HG03097 (cell line): Measurements from ENCODE around the gene CDC16.
"Not testable (repeated sequence)": the region's sequence is repeated elsewhere in the genome, so short reads cannot be mapped to it uniquely, and the experiment has no call there.

ENCODE experiments used
- ATAC-seq: cut with Tn5 transposase; IDR thresholded peaks from one replicate; pipeline ENCODE4 v1.9.1; 2021; ENCODE audit not compliant: unreplicated experiment, low FRiP score

Gene CDC16

DNA sequence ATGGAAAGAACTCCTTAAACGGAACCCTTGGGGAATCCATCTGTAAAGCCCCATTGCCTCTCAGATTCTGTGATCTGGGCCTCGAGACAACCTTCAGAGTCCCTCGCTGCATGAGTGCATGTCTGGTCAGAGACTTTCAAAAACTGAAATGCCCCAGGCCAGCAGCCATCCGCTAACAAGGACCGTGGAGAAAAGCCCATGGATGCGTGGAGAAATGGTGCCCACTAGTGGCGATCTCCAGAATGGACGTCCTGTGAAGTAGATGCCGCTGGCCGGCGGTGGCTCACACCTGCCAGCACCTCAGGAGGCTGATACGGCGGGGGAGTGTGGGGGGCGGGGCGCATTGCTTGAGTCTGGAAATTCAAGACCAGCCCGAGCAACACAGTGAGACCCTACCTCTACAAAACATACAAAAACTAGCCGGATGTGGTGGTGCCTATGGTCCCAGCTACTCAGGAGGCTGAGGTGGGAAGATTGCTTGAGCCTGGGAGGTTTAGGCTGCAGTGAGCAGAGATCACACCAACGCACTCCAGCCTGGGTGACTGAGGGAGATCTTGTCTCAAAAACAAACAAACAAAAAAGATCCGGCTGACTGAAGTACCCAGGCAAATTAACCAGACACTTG lies 7.9 kb upstream of the CDC16 start:
- ATAC-seq = peak; percentile 65

DNA sequence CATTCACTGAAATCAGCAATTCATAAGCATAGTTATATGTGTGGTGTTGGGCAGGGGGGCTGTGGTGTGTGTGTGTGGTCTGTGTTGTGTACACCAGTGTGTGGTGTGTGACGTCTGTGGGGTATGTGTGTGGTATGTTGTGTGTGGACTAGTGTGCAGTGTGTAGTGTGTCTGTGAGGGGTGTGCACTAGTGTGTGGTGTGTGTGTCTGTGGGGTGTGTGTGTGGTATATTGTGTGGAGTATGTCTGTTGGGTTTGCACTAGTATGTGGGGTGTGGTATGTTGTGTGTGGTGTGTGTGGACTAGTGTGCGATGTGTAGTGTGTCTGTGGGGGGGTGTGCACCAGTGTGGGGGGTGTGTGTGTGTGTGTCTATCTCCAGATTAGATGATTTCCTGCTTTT lies 7.2 kb upstream of the CDC16 start:
- no peak for ATAC-seq

DNA sequence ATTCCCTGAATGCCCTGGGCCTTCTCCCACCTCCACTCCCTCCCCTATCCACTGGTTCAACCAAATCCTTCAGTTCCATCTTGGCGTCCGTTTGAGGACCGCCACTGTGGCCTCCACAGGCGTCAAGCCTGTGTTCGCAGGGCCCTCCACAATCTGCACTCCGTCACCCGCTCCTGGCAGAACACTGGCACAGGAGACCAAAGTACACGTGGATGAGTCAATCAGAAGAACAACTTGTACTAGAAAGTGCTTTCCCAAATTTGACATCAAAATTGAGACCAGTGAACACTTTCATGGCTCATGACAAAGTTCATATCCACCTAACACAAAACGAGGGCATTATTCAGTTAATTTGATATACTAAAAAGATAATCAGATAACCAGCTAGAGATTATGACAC lies 6.5 kb upstream of the CDC16 start:
- no peak for ATAC-seq

DNA sequence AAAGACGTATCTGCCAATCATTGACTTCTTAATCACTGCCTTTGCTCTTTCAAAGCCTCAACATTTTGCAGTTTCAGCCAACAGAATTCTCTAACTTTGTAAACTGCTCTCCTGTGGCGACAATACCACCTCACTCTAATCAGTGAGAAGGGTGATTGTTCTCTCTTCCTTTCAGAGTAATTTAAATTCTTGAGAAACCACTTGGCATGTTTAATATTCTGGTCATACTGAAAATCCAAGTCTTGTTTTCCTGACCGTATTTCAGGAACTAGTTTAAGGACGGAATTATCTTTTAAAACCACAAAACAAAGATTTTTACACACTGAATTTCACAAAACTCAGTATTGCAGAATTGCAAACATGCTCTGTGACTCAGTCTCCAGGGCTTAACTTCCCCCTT lies 5.2 kb upstream of the CDC16 start:
- no peak for ATAC-seq

DNA sequence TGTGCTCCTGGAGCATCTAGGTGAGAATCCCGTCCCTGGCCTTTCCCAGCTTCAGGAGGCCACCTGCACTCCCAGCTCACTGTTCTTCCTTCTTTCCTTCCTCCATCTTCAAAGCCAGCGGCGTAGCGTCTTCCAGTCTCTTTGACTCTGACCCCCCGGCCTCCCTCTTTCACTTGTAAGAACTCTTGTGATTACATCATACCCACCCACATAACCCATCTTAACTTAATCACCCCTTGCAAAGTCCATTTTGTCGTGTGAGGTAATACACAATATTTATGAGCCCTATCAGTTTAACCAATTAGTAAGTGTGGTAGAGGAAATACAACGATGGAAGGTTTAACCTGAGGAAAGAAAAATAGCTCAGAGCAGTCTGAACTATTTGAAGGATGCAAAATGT lies 4.6 kb upstream of the CDC16 start:
- ATAC-seq = no peak

DNA sequence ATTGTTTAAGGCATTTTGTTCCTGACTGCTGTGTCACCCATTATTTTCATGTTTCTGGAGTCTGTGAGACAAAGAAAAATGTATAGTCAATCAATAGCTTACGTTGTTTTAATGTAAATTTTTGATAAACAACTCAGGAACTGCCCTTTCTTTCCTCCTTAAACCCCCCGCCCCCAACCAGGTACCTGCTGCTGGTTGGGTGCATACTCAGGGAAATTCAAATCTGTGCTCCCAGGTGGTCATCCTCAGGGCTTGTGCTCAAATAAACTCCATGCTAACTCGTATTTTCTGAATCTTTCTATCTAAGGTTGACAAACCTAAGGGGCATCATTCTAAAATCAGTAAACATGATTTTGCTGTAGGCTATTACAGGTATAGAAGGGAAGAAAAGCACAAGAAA lies 4.1 kb upstream of the CDC16 start:
- no peak for ATAC-seq

DNA sequence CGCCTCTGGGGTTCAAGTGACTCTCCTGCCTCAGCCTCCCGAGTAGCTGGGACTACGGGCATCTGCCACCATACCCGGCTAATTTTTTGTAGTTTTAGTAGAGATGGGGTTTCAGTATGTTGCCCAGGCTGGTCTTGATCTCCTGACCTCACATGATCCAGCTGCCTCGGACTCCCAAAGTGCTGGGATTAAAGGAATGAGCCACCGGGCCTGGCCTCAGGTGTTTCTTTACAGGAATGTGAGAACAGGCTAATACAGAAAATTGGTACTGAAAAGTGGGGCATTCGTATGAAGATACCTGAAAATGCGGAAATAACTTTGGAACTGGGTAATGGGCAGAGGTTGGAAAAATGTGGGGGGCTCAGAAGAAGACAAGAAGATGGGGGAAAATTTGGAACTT lies 2.8 kb upstream of the CDC16 start:
- no peak for ATAC-seq

DNA sequence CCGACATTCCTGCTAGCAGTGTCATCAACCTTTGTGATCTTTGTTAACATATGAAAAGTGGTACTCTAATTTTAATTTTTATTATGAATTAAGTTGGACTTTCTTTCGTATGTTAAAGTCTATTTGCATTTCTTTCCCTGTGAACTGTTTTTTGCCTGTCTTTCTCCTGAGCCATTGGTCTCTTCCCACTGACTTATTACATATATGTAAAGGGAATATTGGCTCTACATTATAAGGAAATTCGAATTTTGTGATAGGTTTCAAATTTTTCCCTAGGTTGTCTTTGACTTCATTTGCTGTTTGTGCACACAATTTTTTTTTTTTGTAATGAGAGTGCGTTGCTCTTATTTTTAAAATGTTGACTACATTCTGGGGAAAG lies 442 bp upstream of the CDC16 start:
- ATAC-seq = no peak

DNA sequence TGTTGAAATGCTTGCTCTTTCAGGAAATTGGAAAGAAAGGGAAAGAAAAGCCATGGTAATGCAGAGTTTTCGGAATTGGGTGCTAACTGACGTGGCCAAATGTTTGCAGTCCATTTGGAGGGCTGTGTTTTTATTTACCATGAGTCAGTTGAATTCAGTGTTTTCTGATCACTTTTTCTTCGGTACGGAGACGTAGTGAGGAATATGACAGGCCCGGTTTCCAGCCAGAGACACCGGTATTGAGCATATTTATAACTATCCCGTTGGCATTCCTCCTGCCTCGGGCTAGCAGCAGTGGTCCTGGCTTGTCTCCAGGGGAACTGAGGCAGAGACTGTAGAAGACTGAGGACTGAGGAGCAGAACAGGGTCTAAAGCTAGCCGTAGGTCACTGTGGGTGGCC lies 1.0 kb downstream of the CDC16 start:
- no peak for ATAC-seq

DNA sequence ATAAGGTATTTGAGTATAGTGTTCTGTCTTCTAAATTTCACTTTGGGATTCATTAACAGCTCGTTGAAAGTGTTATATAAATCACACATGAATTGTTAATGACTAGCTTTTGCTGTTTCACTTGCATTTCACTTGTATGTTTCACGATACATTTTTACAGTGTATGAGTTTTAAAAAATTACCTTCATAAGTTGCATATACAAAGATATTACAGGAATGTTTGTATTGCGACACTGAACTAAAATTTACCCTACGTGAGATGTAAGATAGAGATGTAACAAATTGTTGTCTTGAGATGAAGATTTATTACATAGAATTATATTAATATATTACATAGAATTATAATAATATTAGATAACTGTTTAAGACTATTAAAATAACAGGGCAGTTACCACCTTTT lies 1.5 kb downstream of the CDC16 start:
- ATAC-seq = no peak

DNA sequence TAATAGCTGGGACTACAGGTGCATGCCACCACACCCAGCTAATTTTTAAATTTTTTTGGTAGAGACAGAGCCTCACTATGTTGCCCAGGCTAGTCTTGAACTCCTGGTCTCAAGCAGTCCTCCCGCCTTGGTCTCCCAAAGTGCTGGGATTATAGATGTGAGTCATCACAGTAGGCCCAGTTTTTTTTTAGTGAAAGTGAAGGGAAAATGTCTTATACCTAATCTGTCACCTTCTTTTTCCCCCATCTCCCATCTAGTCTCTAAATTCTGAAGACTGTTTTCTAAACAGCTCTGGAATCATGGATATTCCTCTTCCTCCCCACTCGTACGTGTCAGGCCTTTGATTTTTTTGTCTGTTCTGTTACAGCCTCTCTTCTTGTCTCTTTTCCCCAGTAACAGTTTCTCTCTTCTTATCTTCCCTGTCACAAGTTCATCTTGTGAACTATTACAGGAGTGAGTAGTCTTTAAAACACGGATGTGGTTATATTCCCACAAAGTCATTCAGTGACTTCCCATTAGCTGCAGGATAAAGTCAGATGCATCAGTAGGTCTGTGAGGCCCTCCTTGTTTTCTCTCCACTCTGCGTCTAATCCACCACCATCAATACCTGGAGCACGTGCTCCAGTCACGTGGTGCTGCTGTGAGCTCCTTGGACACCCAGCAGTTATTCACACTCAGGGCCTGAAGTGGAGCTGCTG lies 2.9 kb downstream of the CDC16 start:
- no peak for ATAC-seq

DNA sequence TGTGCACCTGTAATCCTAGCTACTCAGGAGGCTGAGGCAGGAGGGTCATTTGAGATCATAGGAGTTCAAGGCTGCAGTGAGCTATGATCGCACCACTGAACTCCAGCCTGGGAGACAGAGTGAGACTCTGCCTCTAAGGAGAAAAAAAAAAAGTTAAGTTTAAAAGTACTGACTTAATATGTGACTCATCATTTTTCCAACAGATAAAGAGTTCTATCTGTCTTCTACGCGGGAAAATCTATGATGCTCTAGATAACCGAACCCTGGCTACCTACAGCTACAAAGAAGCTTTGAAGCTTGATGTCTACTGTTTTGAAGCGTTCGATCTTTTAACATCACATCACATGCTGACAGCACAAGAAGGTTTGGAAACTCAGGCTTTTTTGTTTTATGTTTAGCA lies 7.2 kb downstream of the CDC16 start:
- no peak for ATAC-seq

DNA sequence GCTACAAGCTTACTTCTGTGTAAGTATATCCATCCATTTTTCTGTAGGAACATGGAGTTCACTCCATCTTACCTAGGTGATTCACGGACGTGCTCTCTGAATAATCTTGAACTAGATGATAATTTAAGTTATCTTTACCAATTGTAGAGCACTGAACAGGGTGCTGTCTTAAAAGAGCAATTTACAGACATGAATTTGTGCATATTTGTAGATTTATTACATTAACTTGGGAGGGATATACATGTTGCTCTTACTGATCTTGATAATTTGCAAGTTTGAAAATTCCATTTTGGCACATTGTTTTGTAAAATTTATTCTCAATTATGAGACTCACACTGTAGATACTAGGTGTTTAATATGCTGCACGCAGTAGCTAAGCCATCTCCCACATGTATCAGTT lies 9.3 kb downstream of the CDC16 start:
- no peak for ATAC-seq

DNA sequence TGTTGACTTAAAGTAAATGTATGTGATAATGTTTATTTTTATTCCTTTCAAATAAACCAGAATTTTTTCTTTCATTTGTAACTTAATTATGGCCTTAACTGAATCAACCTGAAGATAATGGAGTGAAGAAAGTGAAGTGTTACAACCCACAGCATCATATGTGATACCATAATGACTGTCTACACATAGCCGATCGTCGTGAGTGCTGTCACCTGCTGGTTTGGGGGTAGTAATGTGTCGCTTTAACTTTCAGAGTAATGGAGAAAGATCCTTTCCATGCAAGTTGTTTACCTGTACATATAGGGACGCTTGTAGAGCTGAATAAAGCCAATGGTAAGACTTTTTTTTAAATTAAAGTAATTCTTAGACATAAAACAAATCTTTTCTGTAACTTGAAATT lies 9.9 kb downstream of the CDC16 start:
- no peak for ATAC-seq

DNA sequence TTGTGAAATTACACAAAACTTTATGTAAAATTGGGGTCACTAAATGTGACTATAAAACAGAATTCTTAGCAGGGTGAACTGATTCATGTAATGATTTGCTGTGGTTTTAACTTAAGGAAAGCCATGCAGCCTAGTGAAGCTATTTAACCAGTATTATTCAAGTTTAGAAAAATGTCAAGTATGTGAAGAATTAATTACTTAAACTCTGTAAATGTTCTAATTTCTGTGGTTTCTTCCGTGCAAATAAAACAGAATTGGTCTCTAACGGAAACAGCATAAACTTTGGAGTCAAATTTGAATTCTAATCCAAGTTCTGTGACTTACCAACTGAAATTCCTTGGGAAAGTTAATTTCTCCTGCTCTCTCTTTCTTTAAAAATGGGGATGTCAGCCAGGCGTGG lies 13.3 kb downstream of the CDC16 start:
- no peak for ATAC-seq

DNA sequence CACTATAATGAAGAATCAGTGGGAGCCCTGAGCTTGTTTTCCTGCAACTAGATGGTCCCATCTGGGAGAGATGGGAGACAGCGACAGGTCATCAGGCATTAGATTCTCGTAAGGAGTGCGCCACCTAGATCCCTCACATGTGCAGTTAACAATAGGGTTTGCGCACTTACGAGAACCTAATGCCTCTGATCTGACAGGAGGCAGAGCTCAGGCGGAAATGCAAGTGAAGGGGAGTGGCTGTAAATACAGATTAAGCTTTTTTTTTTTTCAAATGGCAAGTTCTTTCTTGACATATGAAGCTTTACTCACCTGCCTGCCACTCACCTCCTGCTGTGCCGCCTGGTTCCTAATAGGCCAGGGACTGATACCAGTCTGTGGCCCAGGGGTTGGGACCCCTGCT lies 14.4 kb downstream of the CDC16 start:
- ATAC-seq = no peak

DNA sequence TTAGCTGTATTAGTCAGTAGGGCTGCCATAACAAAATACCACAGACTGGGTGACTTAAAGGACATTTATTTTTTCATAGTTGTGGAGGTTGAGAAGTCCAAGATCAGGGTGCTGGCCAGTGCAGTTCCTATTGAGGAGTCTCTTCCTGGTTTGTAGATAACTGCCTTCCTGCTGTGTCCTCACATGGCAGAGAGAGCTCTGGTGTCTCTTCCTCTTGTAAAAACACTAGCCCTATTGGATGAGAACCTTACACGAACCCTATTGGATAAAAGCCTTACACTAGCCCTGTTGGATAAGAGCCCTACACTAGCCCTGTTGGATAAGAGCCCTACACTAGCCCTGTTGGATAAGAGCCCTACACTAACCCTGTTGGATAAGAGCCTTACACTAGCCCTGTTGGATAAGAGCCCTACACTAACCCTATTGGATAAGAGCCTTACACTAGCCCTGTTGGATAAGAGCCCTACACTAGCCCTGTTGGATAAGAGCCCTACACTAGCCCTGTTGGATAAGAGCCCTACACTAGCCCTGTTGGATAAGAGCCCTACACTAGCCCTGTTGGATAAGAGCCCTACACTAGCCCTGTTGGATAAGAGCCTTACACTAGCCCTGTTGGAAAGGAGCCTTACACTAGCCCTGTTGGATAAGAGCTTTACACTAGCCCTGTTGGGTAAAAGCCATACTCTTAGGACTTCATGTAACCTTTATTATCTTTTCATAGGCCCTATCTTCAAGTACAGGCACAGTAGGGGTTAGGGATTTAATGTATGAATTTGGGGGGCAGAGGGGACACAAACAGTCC lies 17.1 kb downstream of the CDC16 start:
- not testable (repeated sequence) for ATAC-seq

DNA sequence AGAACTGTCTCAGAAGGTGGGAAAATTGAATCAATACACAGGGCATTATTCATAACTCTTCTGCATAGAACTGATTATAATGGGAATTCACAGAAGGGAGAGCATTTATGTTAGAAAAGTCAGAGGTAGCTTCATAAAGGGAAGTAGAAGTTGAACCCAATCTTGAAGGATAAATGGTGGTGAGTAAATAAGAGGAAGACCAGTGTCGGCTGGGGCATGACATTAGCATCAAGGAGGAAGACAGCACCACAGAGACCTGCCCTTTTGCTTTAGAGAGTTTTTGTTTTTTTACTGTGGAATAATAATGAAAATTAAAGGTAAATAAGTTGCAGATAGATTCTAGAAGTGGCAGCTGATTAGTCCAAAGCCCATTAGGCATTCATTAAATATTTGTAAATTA lies 21.9 kb downstream of the CDC16 start:
- ATAC-seq = no peak

DNA sequence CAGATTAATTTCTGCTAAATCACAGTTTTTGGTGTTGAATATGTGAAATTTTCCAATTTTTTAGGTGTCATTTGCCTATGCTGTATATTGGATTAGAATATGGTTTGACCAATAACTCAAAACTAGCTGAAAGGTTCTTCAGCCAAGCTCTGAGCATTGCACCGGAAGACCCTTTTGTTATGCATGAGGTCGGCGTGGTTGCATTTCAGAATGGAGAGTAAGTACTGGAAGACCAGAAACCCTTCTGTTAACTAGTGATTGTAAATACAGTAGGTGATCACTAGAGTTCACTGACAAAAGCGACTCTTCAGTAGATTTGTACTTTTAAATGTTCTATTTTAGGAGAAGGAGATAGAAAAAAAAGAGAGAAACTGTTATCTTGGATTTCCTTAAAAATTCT lies 22.3 kb downstream of the CDC16 start:
- no peak for ATAC-seq

DNA sequence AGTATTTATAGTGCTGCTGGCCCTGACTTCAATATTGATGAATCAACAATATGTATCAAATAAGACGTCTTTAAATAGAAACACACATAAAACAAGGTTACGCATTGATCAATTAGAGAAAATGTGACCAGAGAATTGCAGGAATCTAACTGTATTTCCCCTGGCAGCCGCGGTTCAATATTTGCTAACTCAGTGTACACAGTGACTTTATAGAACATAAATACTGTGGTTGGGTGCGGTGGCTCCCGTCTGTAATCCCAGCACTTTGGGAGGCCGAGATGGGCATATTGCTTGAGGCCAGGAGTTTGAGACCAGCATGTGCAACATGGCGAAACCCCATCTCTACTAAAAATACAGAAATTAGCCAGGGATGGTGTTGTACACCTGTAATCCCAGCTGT lies 23.9 kb downstream of the CDC16 start:
- no peak for ATAC-seq

DNA sequence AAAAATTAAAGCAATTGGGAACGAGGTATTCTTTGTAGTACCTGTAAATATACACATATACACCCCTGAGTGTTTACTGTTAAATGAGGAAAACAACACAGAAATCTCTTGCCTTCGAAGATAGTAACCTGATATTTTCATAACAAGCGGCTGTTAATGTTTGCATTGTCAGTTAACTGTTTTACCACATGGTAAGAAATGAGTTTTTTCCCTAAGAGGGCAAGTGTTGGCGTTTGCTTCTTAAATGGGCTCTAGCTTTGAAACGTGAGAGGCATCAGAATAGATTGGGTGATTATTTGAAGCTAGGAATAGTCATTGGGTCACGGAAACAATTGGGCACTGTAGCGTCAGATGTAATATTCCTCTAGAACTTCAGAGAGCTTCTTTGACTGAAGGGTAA lies 24.7 kb downstream of the CDC16 start:
- no peak for ATAC-seq

DNA sequence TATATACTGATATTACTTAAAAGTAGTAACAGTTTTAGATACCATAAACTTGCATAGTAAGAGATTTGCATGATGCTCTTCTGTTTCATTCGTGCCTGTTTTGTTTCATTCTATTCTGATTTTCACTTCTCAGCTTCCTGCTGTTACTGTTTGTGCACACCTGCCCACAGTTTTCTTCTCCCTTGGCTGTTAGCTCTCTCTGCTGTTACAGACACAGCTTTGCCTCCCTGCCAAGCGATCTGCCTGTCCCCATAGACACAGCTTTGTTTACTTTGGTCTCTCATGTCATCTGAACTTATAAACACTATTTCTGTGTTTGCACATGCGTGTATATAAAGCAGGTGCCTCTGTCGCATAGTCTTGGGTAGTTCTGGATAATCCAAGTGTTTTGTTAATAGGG lies 25.3 kb downstream of the CDC16 start:
- no peak for ATAC-seq
